ENCODE results near the gene SMAD4.
"Not testable (repeated sequence)": the region's sequence is repeated elsewhere in the genome, so short reads cannot be mapped to it uniquely, and the experiment has no call there.

The SMAD4 gene

GRCh38 chr18:51116996-51117395, 87.0 kb downstream of the SMAD4 start:
- not testable (repeated sequence) for DNase-seq

GRCh38 chr18:51119561-51119960, 89.5 kb downstream of the SMAD4 start:
- DNase-seq: not testable (repeated sequence)

DNA sequence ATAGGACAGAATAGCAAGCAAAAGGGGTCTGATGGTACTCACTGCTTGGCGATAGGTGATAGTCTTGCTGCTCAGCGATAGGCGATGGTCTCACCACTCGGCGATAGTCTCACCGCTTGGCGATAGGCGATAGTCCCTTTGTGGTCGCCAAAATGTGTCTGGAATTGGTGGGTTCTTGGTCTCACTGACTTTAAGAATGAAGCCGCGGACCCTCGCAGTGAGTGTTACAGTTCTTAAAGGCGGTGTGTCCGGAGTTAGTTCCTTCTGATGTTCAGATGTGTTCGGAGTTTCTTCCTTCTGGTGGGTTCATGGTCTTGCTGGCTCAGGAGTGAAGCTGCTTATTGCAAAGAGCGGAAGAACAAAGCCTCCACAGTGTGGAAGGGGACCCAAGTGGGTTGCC, 90.0 kb downstream of the SMAD4 start:
- DNase-seq: not testable (repeated sequence)

DNA sequence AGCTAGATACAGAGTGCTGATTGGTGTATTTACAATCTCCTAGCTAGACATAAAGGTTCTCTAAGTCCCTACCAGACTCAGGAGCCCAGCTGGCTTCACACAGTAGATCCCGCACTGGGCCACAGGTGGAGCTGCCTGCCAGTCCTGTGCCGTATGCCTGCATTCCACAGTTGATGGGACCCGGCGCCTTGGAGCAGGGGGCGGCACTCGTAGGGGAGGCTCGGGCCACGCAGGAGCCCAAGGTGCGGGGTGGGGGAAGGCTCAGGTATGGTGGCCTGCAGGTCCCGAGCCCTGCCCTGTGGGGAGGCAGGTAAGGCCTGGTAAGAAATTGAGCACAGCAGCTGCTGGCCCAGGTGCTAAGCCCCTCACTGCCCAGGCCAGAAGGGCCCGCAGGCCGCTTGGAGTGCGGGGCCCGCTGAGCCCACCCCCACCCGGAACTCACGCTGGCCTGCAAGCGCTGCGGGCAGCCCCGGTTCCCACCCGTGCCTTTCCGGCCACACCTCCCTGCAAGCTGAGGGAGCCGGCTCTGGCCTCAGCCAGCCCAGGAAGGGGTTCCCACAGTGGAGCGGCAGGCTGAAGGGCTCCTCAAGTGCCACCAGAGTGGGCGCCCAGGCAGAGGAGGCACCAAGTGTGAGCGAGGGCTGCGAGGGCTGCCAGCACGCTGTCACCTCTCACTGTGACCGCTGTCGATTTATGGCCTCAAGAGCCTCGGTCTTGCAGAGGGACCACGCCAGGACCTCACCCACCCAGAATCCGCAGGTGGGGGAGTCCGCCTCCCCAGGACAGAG, 91.0 kb downstream of the SMAD4 start:
- no peak for DNase-seq

DNA sequence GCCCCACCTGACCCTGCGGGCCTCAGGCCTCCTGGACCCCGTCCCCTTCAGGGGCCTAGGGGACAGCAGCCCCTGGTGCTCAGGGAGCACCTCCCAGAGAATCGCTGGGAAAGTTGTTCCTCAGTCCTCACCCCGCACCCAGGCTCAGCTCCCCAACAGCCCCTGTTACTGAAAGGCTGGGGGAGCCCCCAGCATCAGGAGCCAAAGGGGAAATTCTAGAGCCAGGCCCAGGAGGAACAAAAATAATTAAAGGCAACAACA, 91.5 kb downstream of the SMAD4 start:
- no peak for DNase-seq

GRCh38 chr18:51122266-51123045, 92.4 kb downstream of the SMAD4 start:
- DNase-seq: no peak

- no peak for DNase-seq
Measured at GRCh38 chr18:51123046-51123395, 93.0 kb downstream of the SMAD4 start.

- no peak for DNase-seq
Measured at GRCh38 chr18:51123481-51123880, 93.5 kb downstream of the SMAD4 start.

GRCh38 chr18:51123936-51124486, 94.0 kb downstream of the SMAD4 start:
- no peak for DNase-seq

GRCh38 chr18:51125976-51126375, 96.0 kb downstream of the SMAD4 start:
- DNase-seq: no peak

- DNase-seq: no peak
Measured at GRCh38 chr18:51127664-51128063, 97.7 kb downstream of the SMAD4 start.

- no peak for DNase-seq
Measured at GRCh38 chr18:51128533-51128932, 98.5 kb downstream of the SMAD4 start.

GRCh38 chr18:51132256-51132935, 102.4 kb downstream of the SMAD4 start:
- DNase-seq: no peak

DNA sequence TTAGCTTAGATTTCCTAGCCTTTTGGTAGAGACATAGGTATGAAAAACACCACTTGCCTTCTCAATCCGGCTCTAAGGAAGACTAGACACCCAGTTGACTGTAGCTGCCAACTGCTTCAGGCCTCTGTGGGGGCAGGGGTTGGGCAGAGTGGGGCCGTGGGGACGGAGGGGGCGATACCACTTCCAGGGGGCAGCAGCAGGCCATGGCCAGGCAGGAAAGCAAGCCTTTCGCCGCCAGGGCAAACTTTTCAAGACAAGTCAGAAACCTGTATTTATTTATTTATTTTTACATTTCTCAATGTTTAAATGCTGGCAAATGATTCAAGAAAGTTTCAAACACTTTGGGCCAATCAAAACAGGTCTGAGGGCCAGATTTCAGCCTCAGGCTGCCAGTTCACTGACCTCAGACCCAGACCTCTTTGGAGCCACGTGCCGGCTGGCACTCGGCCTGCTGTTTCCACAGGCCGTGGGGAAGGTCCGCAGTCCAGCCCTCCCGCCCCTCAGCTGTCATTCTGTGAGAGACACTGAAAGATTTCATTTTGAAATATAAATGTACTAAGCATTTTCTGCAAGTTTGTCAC, 103.7 kb downstream of the SMAD4 start:
- DNase-seq: no peak
